ENCODE data around the gene DGKE.

DGKE gene

DNA sequence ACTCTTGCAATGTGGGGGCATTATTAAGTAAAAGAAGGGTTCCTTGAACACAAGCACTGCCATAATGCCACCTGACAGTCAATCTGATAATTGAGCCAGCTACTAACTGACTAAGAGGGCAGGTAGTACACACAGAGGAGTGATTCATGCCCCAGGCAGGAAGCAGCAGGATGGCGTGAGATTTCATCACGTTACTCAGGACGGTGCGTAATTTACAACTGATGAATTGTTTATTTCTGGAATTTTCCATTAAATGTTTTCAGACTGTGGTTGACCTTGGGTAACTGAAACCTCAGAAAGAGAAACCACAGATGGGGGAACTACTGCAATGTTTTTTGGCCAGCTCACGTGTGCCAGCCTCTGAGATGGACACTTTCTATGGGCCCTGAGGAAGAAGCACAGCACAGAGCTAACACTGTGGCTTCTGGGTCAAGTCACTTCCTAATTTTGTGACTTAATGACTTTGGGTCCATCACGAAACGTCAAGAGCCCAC lies 46.9 kb upstream of the DGKE start (continued):
- TF ChIP-seq, protein P1, sequence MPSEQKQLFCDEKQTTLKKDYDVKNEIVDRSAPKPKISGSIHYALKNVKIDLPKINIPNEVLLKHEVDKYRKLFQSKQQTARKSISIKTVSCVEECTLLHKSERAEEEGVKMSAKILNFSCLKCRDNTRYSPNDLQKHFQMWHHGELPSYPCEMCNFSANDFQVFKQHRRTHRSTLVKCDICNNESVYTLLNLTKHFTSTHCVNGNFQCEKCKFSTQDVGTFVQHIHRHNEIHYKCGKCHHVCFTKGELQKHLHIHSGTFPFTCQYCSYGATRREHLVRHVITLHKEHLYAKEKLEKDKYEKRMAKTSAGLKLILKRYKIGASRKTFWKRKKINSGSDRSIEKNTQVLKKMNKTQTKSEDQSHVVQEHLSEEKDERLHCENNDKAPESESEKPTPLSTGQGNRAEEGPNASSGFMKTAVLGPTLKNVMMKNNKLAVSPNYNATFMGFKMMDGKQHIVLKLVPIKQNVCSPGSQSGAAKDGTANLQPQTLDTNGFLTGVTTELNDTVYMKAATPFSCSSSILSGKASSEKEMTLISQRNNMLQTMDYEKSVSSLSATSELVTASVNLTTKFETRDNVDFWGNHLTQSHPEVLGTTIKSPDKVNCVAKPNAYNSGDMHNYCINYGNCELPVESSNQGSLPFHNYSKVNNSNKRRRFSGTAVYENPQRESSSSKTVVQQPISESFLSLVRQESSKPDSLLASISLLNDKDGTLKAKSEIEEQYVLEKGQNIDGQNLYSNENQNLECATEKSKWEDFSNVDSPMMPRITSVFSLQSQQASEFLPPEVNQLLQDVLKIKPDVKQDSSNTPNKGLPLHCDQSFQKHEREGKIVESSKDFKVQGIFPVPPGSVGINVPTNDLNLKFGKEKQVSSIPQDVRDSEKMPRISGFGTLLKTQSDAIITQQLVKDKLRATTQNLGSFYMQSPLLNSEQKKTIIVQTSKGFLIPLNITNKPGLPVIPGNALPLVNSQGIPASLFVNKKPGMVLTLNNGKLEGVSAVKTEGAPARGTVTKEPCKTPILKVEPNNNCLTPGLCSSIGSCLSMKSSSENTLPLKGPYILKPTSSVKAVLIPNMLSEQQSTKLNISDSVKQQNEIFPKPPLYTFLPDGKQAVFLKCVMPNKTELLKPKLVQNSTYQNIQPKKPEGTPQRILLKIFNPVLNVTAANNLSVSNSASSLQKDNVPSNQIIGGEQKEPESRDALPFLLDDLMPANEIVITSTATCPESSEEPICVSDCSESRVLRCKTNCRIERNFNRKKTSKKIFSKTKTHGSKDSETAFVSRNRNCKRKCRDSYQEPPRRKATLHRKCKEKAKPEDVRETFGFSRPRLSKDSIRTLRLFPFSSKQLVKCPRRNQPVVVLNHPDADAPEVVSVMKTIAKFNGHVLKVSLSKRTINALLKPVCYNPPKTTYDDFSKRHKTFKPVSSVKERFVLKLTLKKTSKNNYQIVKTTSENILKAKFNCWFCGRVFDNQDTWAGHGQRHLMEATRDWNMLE (tag by site-specific recombination; conservative IDR thresholded peaks at IDR 0.05; ENCODE audit: low read depth): no peak
- no peak for TF ChIP-seq ZBTB10 (tag by site-specific recombination; IDR thresholded peaks at IDR 0.05)
- TF ChIP-seq, protein P2, sequence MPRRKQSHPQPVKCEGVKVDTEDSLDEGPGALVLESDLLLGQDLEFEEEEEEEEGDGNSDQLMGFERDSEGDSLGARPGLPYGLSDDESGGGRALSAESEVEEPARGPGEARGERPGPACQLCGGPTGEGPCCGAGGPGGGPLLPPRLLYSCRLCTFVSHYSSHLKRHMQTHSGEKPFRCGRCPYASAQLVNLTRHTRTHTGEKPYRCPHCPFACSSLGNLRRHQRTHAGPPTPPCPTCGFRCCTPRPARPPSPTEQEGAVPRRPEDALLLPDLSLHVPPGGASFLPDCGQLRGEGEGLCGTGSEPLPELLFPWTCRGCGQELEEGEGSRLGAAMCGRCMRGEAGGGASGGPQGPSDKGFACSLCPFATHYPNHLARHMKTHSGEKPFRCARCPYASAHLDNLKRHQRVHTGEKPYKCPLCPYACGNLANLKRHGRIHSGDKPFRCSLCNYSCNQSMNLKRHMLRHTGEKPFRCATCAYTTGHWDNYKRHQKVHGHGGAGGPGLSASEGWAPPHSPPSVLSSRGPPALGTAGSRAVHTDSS (tag by site-specific recombination; IDR thresholded peaks at IDR 0.05): no peak
- TF ChIP-seq GLIS2 (tag by site-specific recombination; IDR thresholded peaks at IDR 0.05): no peak
- TF ChIP-seq, protein P3, sequence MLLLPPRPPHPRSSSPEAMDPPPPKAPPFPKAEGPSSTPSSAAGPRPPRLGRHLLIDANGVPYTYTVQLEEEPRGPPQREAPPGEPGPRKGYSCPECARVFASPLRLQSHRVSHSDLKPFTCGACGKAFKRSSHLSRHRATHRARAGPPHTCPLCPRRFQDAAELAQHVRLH (tag by site-specific recombination; IDR thresholded peaks at IDR 0.05): no peak
- TF ChIP-seq ZNF157 (tag by site-specific recombination; IDR thresholded peaks at IDR 0.05): no peak
- TF ChIP-seq KLF1 (tag by site-specific recombination; IDR thresholded peaks at IDR 0.05): no peak
- TF ChIP-seq, protein P4, sequence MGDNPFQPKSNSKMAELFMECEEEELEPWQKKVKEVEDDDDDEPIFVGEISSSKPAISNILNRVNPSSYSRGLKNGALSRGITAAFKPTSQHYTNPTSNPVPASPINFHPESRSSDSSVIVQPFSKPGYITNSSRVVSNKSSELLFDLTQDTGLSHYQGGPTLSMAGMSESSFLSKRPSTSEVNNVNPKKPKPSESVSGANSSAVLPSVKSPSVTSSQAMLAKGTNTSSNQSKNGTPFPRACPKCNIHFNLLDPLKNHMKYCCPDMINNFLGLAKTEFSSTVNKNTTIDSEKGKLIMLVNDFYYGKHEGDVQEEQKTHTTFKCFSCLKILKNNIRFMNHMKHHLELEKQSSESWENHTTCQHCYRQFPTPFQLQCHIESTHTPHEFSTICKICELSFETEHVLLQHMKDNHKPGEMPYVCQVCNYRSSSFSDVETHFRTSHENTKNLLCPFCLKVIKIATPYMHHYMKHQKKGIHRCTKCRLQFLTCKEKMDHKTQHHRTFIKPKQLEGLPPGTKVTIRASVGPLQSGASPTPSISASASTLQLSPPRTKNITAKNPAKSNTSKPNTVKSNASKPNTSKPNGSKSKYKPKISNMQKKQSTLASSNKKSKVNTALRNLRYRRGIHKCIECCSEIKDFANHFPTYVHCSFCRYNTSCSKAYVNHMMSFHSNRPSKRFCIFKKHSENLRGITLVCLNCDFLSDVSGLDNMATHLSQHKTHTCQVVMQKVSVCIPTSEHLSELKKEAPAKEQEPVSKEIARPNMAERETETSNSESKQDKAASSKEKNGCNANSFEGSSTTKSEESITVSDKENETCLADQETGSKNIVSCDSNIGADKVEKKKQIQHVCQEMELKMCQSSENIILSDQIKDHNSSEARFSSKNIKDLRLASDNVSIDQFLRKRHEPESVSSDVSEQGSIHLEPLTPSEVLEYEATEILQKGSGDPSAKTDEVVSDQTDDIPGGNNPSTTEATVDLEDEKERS (tag by site-specific recombination; IDR thresholded peaks at IDR 0.05): no peak
- TF ChIP-seq ZNF221 (tag by site-specific recombination; IDR thresholded peaks at IDR 0.05; ENCODE audit: borderline replicate concordance): no peak
- TF ChIP-seq, protein P5, sequence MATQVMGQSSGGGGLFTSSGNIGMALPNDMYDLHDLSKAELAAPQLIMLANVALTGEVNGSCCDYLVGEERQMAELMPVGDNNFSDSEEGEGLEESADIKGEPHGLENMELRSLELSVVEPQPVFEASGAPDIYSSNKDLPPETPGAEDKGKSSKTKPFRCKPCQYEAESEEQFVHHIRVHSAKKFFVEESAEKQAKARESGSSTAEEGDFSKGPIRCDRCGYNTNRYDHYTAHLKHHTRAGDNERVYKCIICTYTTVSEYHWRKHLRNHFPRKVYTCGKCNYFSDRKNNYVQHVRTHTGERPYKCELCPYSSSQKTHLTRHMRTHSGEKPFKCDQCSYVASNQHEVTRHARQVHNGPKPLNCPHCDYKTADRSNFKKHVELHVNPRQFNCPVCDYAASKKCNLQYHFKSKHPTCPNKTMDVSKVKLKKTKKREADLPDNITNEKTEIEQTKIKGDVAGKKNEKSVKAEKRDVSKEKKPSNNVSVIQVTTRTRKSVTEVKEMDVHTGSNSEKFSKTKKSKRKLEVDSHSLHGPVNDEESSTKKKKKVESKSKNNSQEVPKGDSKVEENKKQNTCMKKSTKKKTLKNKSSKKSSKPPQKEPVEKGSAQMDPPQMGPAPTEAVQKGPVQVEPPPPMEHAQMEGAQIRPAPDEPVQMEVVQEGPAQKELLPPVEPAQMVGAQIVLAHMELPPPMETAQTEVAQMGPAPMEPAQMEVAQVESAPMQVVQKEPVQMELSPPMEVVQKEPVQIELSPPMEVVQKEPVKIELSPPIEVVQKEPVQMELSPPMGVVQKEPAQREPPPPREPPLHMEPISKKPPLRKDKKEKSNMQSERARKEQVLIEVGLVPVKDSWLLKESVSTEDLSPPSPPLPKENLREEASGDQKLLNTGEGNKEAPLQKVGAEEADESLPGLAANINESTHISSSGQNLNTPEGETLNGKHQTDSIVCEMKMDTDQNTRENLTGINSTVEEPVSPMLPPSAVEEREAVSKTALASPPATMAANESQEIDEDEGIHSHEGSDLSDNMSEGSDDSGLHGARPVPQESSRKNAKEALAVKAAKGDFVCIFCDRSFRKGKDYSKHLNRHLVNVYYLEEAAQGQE (tag by site-specific recombination; IDR thresholded peaks at IDR 0.05): no peak
- TF ChIP-seq WT1 (tag by site-specific recombination; IDR thresholded peaks at IDR 0.05): no peak
- TF ChIP-seq CTCF (tag by site-specific recombination; IDR thresholded peaks at IDR 0.05): no peak
- no peak for TF ChIP-seq ZNF776 (tag by site-specific recombination; IDR thresholded peaks at IDR 0.05; ENCODE audit: borderline replicate concordance)
- TF ChIP-seq IKZF3 (tag by site-specific recombination; IDR thresholded peaks at IDR 0.05): peak; percentile 27; the same call in 1 of the 2 replicates
- TF ChIP-seq ZNF138 (tag by site-specific recombination; IDR thresholded peaks at IDR 0.05; ENCODE audit: borderline replicate concordance): no peak
- TF ChIP-seq, protein P6, sequence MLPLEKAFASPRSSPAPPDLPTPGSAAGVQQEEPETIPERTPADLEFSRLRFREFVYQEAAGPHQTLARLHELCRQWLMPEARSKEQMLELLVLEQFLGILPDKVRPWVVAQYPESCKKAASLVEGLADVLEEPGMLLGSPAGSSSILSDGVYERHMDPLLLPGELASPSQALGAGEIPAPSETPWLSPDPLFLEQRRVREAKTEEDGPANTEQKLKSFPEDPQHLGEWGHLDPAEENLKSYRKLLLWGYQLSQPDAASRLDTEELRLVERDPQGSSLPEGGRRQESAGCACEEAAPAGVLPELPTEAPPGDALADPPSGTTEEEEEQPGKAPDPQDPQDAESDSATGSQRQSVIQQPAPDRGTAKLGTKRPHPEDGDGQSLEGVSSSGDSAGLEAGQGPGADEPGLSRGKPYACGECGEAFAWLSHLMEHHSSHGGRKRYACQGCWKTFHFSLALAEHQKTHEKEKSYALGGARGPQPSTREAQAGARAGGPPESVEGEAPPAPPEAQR (tag by site-specific recombination; IDR thresholded peaks at IDR 0.05): no peak
- TF ChIP-seq ZNF660 (tag by site-specific recombination; IDR thresholded peaks at IDR 0.05): peak; percentile 66; the same call in 1 of the 2 replicates
- no peak for TF ChIP-seq ZNF10 (tag by site-specific recombination; IDR thresholded peaks at IDR 0.05)
- no peak for TF ChIP-seq TCF7L2 (IDR thresholded peaks at IDR 0.05; ENCODE audit: borderline replicate concordance, low read depth, low read length)

All from HEK293 (cell line).